CD4-positive, CD25-positive, alpha-beta regulatory T cell (primary cell): ENCODE results near the gene KIAA1328. TPM values are rescaled to one million over a fixed set of nuclear protein-coding genes. Genes with fewer than 3 reads are reported as not detected.
A peak's percentile ranks its signal among the peaks of the same experiment; 100 is the strongest.

Source experiments
- ATAC-seq, 2 donors: fragments of 150-1000 bp; cut with Tn5 transposase; one replicate each; pipeline ENCODE4 v1.10.0; 2021; ENCODE audit warnings: low read depth in 2 of 2, moderate number of reproducible peaks in 2 of 2, moderate library complexity in 1 of 2
- DNase-seq, 3 donors: peaks; one replicate each; pipeline versions ENCODE4 v3.0.0 to v3.0.0-alpha.2; 2012 to 2022; ENCODE audit warnings: mixed read lengths in 1 of 3
- H3K27ac ChIP-seq: one replicate; pipeline ENCODE4 v1.7.0; 2013; ENCODE audit warnings: mild to moderate bottlenecking, low read length; ENCODE audit not compliant: insufficient read depth, poor library complexity, severe bottlenecking
- H3K27me3 ChIP-seq: one replicate; pipeline ENCODE4 v1.7.0; 2013; ENCODE audit warnings: low read length; ENCODE audit not compliant: control insufficient read depth, insufficient read depth
- H3K36me3 ChIP-seq: one replicate; pipeline ENCODE4 v1.7.0; 2013; ENCODE audit warnings: mild to moderate bottlenecking, low read length, moderate library complexity; ENCODE audit not compliant: control insufficient read depth, insufficient read depth
- H3K4me1 ChIP-seq: 2 replicates; pipeline ENCODE4 v1.7.0; 2013; ENCODE audit warnings: mild to moderate bottlenecking, low read length; ENCODE audit not compliant: insufficient read depth, control insufficient read depth, poor library complexity, severe bottlenecking
- H3K4me3 ChIP-seq: one replicate; pipeline ENCODE4 v1.7.0; 2013; ENCODE audit warnings: low read depth, mild to moderate bottlenecking, low read length, moderate library complexity
- H3K9me3 ChIP-seq, 2 experiments: 1 replicate in 1 of 2; 2 replicates in 1 of 2; pipeline ENCODE4 v1.7.0; 2013; ENCODE audit warnings: low read length in 2 of 2, mild to moderate bottlenecking in 1 of 2, moderate library complexity in 1 of 2; ENCODE audit not compliant: control insufficient read depth in 2 of 2
- H3K27ac Mint-ChIP-seq, 3 donors: one replicate each; pipeline ENCODE4 v1.8.0; 2020 to 2022; ENCODE audit warnings: mild to moderate bottlenecking in 3 of 3, mixed read lengths in 3 of 3, moderate library complexity in 2 of 3
- H3K27me3 Mint-ChIP-seq: one replicate; pipeline ENCODE4 v1.8.0; 2022; ENCODE audit warnings: mild to moderate bottlenecking, mixed read lengths
- H3K36me3 Mint-ChIP-seq: one replicate; pipeline ENCODE4 v1.8.0; 2020; ENCODE audit warnings: mixed read lengths
- H3K4me1 Mint-ChIP-seq, 4 donors: one replicate each; pipeline ENCODE4 v1.8.0; 2020 to 2022; ENCODE audit warnings: mixed read lengths in 4 of 4, mild to moderate bottlenecking in 1 of 4
- H3K4me3 Mint-ChIP-seq, 4 donors: one replicate each; pipeline ENCODE4 v1.8.0; 2020 to 2022; ENCODE audit warnings: mild to moderate bottlenecking in 4 of 4, mixed read lengths in 4 of 4, moderate library complexity in 3 of 4
- H3K9me3 Mint-ChIP-seq, 7 donors: one replicate each; pipeline ENCODE4 v1.8.0; 2020 to 2022; ENCODE audit warnings: mixed read lengths in 7 of 7, mild to moderate bottlenecking in 3 of 7, moderate library complexity in 2 of 7
- polyA plus RNA-seq, 4 donors: library from polyadenylated mRNA; unstranded; fragments of 300-500 nt; fragmentation: Illumina TruSeq; gene quantifications; one replicate each; pipeline ENCODE4 v1.2.3, GENCODE V29; 2021
- total RNA-seq: library from RNA; stranded (reverse); gene quantifications from one replicate; pipeline ENCODE4 v1.2.3, GENCODE V29; 2022

The KIAA1328 gene
- total and polyA plus RNA-seq, 5 donors from 2014 or later, result 7.9 to 15.4 (median 8.5) TPM

- peaks cover 64% of the 10 kb centered on the region for H3K36me3 Mint-ChIP-seq
- H3K4me1 Mint-ChIP-seq, result peaks cover 5 to 6% (median 6%) of the 10 kb centered on the region in 4 donors
- Histone ChIP-seq H3K36me3 (peaks cover 66% of the 10 kb centered on the region), H3K27me3 (no peaks in the 10 kb centered on the region), H3K27ac (no peak overlapping the region), H3K4me3 (no peak overlapping the region), H3K9me3 (no peaks in the 10 kb centered on the region), H3K4me1 (no peaks in the 10 kb centered on the region)
- ATAC-seq, result no peak
- no peak for DNase-seq
- no peaks in the 10 kb centered on the region for H3K9me3 Mint-ChIP-seq
- no peak overlapping the region for H3K4me3 Mint-ChIP-seq
- no peak overlapping the region for H3K27ac Mint-ChIP-seq
- no peaks in the 10 kb centered on the region for H3K27me3 Mint-ChIP-seq
These were observed 23.8 kb upstream of the KIAA1328 start for GRCh38 chr18:36805105-36805504.

GRCh38 chr18:36808681-36809080 lies 20.2 kb upstream of the KIAA1328 start:
- no peaks in the 10 kb centered on the region for H3K4me1 ChIP-seq
- Mint-ChIP-seq H3K27me3 (no peaks in the 10 kb centered on the region), H3K4me3 (no peak overlapping the region), H3K9me3 (no peaks in the 10 kb centered on the region), H3K36me3 (peaks cover 43% of the 10 kb centered on the region), H3K27ac (no peak overlapping the region), H3K4me1 (peaks cover 5 to 15% (median 14%) of the 10 kb centered on the region in 4 donors)
- peaks cover 51% of the 10 kb centered on the region for H3K36me3 ChIP-seq
- no peak overlapping the region for H3K27ac ChIP-seq
- no peak for DNase-seq
- no peaks in the 10 kb centered on the region for H3K27me3 ChIP-seq
- H3K9me3 ChIP-seq, result no peaks in the 10 kb centered on the region
- H3K4me3 ChIP-seq, result no peak overlapping the region
- ATAC-seq, result no peak

GRCh38 chr18:36809590-36810381 lies 19.1 kb upstream of the KIAA1328 start:
- Histone ChIP-seq H3K27ac (no peak overlapping the region), H3K36me3 (peaks cover 47% of the 10 kb centered on the region), H3K4me1 (no peaks in the 10 kb centered on the region), H3K27me3 (no peaks in the 10 kb centered on the region), H3K4me3 (no peak overlapping the region), H3K9me3 (no peaks in the 10 kb centered on the region)
- no peak overlapping the region for H3K4me3 Mint-ChIP-seq
- no peaks in the 10 kb centered on the region for H3K27me3 Mint-ChIP-seq
- H3K9me3 Mint-ChIP-seq, result no peaks in the 10 kb centered on the region
- peak; percentile 23 to 75 (median 66) for DNase-seq
- H3K36me3 Mint-ChIP-seq, result peaks cover 37% of the 10 kb centered on the region
- H3K27ac Mint-ChIP-seq, result peak overlapping the region in 2 of 3 donors; percentile 41 to 69
- ATAC-seq, result peak; percentile 82 to 92
- peaks cover 10 to 21% (median 14%) of the 10 kb centered on the region in 4 donors for H3K4me1 Mint-ChIP-seq

DNA sequence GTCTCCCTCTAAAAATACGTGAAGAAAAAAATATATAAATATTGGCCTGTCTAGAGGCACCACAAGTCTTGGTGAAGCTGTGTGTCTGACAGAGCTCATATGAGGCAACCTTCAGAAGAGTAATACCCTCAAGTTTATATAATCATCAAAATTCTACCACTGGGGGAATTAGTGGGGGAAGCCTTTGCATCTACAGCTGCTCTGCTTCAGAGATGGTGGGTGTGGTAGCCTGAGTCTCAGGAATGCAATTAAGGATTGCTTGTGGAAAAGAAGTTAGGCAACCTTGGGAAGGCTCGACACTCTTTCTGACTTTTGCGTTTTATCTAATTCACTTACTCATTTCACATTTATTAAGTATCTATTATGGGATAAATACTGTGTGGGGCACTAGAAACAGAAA lies 17.5 kb upstream of the KIAA1328 start:
- Histone ChIP-seq H3K27me3 (no peaks in the 10 kb centered on the region), H3K4me1 (no peaks in the 10 kb centered on the region), H3K36me3 (peaks cover 43% of the 10 kb centered on the region), H3K4me3 (no peak overlapping the region), H3K9me3 (no peaks in the 10 kb centered on the region), H3K27ac (no peak overlapping the region)
- H3K27ac Mint-ChIP-seq, result peak overlapping the region in 1 of 3 donors; percentile 64
- ATAC-seq (no peak), DNase-seq (no peak)
- H3K4me1 Mint-ChIP-seq, result peaks cover 13 to 24% (median 14%) of the 10 kb centered on the region in 4 donors
- no peak overlapping the region for H3K4me3 Mint-ChIP-seq
- no peaks in the 10 kb centered on the region for H3K27me3 Mint-ChIP-seq
- no peaks in the 10 kb centered on the region for H3K9me3 Mint-ChIP-seq
- peaks cover 32% of the 10 kb centered on the region for H3K36me3 Mint-ChIP-seq

DNA sequence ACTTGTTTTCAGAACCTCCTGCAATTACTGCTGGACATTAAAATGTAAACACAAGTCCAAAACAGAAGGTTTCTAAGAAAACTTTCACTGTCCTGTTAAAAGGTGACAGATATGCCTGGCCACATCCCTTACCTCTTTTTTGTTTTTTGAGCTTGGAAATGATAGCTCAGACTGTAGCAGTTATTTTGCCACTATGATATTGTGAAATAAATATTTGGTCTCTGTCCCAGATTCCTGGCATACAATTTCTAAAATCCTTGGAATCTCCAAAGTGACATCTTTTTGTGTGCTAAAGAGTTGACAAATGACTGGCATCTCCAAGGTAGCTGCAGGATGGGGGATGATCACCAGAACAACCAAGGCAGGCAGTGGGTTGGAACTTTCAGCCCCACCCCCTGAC lies 17.0 kb upstream of the KIAA1328 start:
- ATAC-seq, result no peak
- no peak overlapping the region for H3K4me3 ChIP-seq
- Mint-ChIP-seq H3K36me3 (peaks cover 33% of the 10 kb centered on the region), H3K9me3 (no peaks in the 10 kb centered on the region), H3K4me3 (no peak overlapping the region), H3K4me1 (peaks cover 13 to 26% (median 15%) of the 10 kb centered on the region in 4 donors), H3K27ac (peak overlapping the region in 1 of 3 donors; percentile 64), H3K27me3 (no peaks in the 10 kb centered on the region)
- H3K27ac ChIP-seq, result no peak overlapping the region
- H3K27me3 ChIP-seq, result no peaks in the 10 kb centered on the region
- DNase-seq, result no peak
- no peaks in the 10 kb centered on the region for H3K9me3 ChIP-seq
- peaks cover 42% of the 10 kb centered on the region for H3K36me3 ChIP-seq
- no peaks in the 10 kb centered on the region for H3K4me1 ChIP-seq

- Mint-ChIP-seq H3K27me3 (no peaks in the 10 kb centered on the region), H3K9me3 (no peaks in the 10 kb centered on the region), H3K4me1 (peaks cover 13 to 28% (median 15%) of the 10 kb centered on the region in 4 donors), H3K4me3 (no peak overlapping the region), H3K36me3 (peaks cover 26% of the 10 kb centered on the region), H3K27ac (peak overlapping the region; percentile 16 to 65 (median 62))
- H3K4me1 ChIP-seq, result no peaks in the 10 kb centered on the region
- H3K4me3 ChIP-seq, result no peak overlapping the region
- ATAC-seq, result no peak
- no peaks in the 10 kb centered on the region for H3K9me3 ChIP-seq
- H3K27ac ChIP-seq, result no peak overlapping the region
- no peaks in the 10 kb centered on the region for H3K27me3 ChIP-seq
- DNase-seq, result no peak
- H3K36me3 ChIP-seq, result peaks cover 42% of the 10 kb centered on the region
These were observed 16.2 kb upstream of the KIAA1328 start for GRCh38 chr18:36812678-36813077.

GRCh38 chr18:36813101-36813775 lies 15.7 kb upstream of the KIAA1328 start:
- H3K36me3 Mint-ChIP-seq, result peaks cover 26% of the 10 kb centered on the region
- no peak overlapping the region for H3K4me3 Mint-ChIP-seq
- H3K9me3 ChIP-seq, result no peaks in the 10 kb centered on the region
- H3K27ac Mint-ChIP-seq, result peak overlapping the region in 2 of 3 donors; percentile 16 to 62
- ATAC-seq (no peak), DNase-seq (no peak)
- H3K9me3 Mint-ChIP-seq, result no peaks in the 10 kb centered on the region
- H3K27ac ChIP-seq, result no peak overlapping the region
- peaks cover 13 to 28% (median 19%) of the 10 kb centered on the region in 4 donors for H3K4me1 Mint-ChIP-seq
- no peaks in the 10 kb centered on the region for H3K27me3 ChIP-seq
- no peaks in the 10 kb centered on the region for H3K27me3 Mint-ChIP-seq
- peaks cover 46% of the 10 kb centered on the region for H3K36me3 ChIP-seq
- H3K4me1 ChIP-seq, result no peaks in the 10 kb centered on the region
- no peak overlapping the region for H3K4me3 ChIP-seq
